Raji (cell line): ENCODE data around the gene PCMTD2.

ENCODE experiments used
- POLR2A ChIP-seq: IDR thresholded peaks from 2 replicates; pipeline ENCODE4 v1.6.1; 2011; ENCODE audit warnings: low read depth, low read length, control low read depth; ENCODE audit not compliant: insufficient read depth

PCMTD2 gene

GRCh38 chr20:64242797-64243475 lies 12.6 kb upstream of the PCMTD2 start:
- no peak for TF ChIP-seq POLR2A

DNA sequence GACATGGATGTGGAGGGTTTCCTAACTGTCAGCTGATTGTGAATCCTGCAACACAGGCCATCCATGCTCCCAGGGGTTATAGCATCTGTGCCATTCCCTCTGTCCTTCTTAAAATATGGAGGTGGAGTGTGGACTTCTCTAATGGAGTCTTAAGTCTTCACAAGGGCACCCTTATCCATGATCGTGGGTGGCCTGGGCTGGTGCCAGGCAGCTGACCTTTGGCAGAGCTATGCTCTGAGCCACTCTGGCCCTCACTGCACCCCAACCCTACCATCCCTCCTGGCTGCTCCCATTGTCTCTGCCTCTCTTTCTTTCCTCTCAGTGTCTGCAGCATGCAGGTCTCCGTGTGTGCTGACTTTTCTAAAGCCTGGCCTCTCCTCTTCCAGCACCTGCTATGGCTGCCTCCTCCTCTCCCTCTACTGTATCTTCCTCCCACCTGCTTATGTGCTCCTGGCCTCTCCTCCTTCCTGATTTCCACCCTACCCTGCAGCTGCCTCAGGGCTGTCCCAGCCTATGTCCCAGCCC lies 11.2 kb upstream of the PCMTD2 start:
- TF ChIP-seq POLR2A: no peak

- no peak for TF ChIP-seq POLR2A
Observed at GRCh38 chr20:64244870-64245603, 10.5 kb upstream of the PCMTD2 start.

DNA sequence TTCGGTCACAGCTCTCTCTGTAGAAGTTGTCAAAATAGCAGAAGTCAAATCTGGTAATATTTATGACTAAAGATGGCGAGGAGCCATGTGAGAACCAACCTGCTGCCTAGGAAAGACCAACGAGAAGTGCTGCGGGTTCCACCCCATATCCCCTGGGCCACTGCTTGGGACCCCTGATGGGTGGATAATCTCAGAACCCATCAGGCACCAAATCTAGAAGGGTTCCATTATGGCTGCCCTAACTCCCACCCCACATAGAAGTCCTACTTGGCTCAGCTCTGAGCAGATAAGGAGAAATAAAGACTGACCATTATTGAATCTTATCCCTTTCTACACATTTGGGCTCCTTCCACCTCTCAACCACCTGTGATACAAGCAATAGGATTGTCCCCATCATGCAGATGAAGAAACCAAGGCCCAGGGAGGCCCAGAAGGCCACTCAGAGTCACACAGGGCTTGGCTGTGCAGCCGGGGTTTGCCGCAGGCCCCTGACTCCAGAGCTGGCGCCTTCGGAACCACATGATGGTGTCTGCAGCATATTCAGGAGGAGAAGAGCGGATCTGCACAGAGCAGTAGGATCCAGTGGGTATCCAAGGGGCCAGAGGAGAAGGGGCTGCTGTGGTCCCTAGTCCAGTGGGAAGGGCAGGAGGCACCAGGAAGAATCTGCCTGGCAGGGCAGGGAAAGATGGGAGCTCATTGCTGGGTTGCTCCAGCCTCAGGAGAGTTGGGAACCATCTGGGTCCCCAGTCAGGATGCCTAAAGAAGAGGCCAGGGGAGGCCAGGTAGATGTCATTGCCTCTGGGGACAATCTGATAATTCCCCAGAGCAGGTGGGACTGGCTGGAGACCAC lies 9.6 kb upstream of the PCMTD2 start:
- TF ChIP-seq POLR2A: no peak

DNA sequence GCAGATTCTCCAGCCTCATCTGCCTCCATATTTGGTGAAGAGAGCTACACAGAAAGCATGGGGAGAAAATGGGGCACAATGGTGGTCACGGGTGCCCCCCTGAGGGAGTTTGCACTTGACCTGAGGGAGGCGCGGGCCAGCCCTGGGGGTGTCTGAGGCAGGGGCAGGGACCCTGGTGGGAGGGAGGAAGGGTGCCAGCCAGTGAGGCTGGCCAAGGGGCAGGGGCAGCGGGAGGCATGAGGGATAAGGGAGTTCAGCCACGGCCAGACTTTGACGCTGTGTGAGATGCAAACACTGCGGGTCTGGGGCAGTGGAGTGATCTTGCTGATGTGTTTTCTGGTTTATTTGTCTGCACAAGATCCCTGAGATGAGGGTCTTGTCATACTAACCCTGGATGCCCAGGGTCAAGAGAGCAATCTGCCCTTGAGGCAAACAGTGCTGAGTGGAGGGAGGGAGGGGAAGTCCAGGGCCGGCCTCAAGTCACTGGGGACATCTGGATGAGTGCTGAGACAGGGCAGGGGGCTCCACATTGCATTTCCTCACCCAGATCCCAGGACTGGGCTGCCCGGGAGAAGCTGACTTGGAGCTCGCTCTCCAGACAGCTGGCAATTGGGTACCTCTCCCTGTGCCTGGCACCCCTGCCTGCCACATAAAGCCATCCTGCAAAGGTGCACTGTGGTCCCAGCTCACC lies 8.8 kb upstream of the PCMTD2 start:
- no peak for TF ChIP-seq POLR2A

DNA sequence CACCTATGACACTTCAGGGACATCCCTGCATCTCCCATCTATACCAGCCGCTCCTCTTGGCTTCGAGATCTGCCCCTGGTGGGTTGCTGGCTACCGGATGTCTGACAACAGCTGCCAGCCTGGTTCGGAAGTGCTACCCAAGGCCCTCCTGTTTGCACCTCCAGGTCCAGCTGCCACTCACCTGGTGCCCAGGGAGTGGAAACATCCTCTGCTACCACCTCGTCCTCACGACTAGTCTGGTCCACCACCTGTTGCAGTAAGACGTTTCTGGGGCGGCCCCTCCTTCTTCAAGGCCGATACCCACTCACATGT lies 8.3 kb upstream of the PCMTD2 start:
- TF ChIP-seq POLR2A: no peak

GRCh38 chr20:64247970-64248841 lies 7.3 kb upstream of the PCMTD2 start:
- no peak for TF ChIP-seq POLR2A

DNA sequence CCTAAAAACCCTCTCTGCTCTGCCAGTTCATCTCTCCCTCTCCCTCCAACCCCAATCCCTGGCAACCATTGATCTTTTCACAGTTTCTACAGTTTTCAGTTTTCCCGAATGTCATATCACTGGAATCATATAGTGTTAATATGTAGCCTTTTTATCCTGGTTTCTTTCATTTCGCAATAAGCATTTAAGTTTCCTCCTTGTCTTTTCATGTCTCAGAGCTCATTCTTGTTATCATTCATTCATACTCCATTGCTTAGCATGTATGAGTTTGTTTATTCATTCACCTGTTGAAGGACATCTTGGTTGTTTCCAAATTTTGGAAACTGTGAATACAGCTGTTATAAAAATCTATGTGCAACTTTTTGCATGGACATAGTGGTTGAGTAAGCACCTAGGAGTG lies 5.5 kb upstream of the PCMTD2 start:
- TF ChIP-seq POLR2A: no peak

DNA sequence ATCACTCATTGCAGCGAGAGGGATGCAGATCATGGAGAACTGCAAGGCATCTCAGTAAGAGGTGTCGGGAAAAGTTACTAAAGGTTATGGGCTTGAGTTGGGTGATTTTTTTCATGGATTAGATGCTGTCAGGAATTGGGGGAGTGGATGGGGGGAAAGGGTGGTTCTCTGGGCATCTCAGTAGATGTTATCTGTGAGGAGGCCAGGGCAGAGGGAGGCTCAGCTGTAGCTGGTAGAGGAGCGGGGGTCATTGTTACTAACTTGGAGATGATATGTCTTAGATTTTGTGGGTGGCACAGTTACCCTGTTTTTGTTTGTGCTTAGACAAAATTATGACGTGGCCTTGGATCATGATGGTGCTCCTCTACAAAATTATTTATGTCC lies 2.6 kb upstream of the PCMTD2 start:
- TF ChIP-seq POLR2A: no peak

- no peak for TF ChIP-seq POLR2A
Observed at GRCh38 chr20:64253443-64253842, 2.1 kb upstream of the PCMTD2 start.

GRCh38 chr20:64254156-64254555 lies 1.4 kb upstream of the PCMTD2 start:
- TF ChIP-seq POLR2A: no peak

DNA sequence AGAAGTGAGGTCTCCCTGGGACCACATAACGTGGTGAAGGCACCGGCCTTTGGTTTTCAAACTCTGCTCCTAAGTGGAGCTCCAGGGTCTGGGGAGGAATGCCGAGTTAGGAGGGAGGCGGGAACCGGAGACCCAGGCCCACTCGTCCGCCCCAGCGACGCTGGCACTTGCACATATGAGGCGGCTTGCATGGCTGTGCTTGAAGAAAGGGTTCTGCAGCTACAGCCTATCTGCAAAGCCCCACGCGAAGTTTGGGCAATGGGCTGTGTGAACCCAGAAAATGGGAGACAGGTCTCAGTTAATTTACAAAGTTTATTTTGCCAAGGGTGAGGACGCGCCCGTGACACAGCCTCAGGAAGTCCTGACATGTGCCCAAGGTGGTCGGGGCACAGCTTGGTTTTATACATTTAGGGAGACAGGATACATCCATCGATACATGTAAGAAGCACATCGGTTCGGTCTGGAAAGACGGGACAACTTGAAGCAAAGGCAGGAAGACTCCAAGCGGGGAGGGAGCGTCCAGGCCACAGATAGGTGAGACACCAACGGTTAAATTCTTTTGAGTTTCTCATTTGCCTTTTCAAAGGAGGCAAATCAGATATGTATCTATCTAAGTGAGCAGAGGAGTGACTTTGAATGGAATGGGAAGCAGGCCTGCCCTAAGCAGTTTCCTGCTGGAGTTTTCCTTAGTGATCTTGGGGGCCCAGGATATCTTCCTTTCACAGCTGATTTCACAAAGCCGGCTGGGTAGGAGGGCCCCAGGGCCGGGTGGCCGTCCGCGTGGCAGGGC lies 782 bp upstream of the PCMTD2 start:
- no peak for TF ChIP-seq POLR2A

- no peak for TF ChIP-seq POLR2A
Observed at GRCh38 chr20:64256282-64256935, 861 bp downstream of the PCMTD2 start.
